ENCODE results near the gene IL36RN. TPM values are rescaled to one million over a fixed set of nuclear protein-coding genes. Genes with fewer than 3 reads are reported as not detected.

IL36RN gene
- total RNA-seq, 1 experiment from 2014 or later, result 0.36 TPM

GRCh38 chr2:113064281-113064680 is 5.3 kb downstream of the IL36RN start:
- CTCF ChIA-PET, result no interaction called here
- ATAC-seq, result no peak
- Histone ChIP-seq H3K4me2 (ENCODE audit: low read length) (no peak overlapping the region), H3K9me3 (ENCODE audit: low read length) (no peaks in the 10 kb centered on the region), H3K27ac (ENCODE audit: low read length) (no peak overlapping the region), H4K20me1 (ENCODE audit: low read length) (no peaks in the 10 kb centered on the region), H3F3A (ENCODE audit: low read length, unreplicated experiment) (peaks cover 12% of the 10 kb centered on the region), H2AFZ (ENCODE audit: low read length) (no peak overlapping the region), H3K9ac (ENCODE audit: low read length) (no peak overlapping the region), H3K36me3 (ENCODE audit: low read depth, low read length) (no peaks in the 10 kb centered on the region), H3K27me3 (ENCODE audit: low read length) (no peaks in the 10 kb centered on the region), H3K4me1 (ENCODE audit: insufficient read depth, low read length) (peaks cover 28% of the 10 kb centered on the region), H3K79me2 (ENCODE audit: low read length) (no peaks in the 10 kb centered on the region), H3K9me2 (replicated peaks; ENCODE audit: low read length) (no peaks in the 10 kb centered on the region), H3K4me3 (ENCODE audit: low read length) (no peak overlapping the region)
- intact Hi-C loops (cut with micrococcal nuclease), result no loop called here
- POLR2A ChIA-PET (ENCODE audit: unreplicated experiment), result no interaction called here
- TF ChIP-seq EZH2phosphoT487 (IDR thresholded peaks at IDR 0.05; ENCODE audit: borderline replicate concordance, low read length) (no peak), EZH2 (IDR thresholded peaks at IDR 0.05; ENCODE audit: low read length, unreplicated experiment) (no peak), CTCF (conservative IDR thresholded peaks at IDR 0.05; ENCODE audit: low read depth, low read length) (no peak)
- no TSS peak for BruUV-seq (replicated peaks)
- no peak for DNase-seq

DNA sequence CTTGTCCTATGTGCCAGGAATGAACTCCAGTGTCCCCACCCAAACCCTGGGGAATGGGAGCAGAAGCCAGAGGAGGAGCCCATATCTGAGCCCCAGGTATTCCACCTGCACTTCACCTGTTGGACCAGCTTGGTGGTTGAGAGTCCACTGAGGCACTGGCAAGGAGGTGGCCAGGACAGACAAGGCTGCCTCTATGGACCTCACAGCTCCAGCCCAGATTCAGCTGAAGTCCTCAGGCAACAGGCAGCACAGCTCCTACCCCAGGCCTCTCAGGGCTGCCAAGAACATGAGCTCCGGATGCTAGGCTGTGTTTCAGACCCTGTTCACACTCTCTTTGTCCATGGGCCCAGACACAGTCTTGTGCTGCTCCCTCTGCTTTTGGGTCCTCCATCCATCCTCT is 5.9 kb downstream of the IL36RN start:
- Histone ChIP-seq H3K4me2 (ENCODE audit: low read length) (no peak overlapping the region), H3K79me2 (ENCODE audit: low read length) (no peaks in the 10 kb centered on the region), H3F3A (ENCODE audit: low read length, unreplicated experiment) (peaks cover 12% of the 10 kb centered on the region), H3K36me3 (ENCODE audit: low read depth, low read length) (no peaks in the 10 kb centered on the region), H3K4me1 (ENCODE audit: insufficient read depth, low read length) (peaks cover 31% of the 10 kb centered on the region), H3K9me2 (replicated peaks; ENCODE audit: low read length) (no peaks in the 10 kb centered on the region), H4K20me1 (ENCODE audit: low read length) (no peaks in the 10 kb centered on the region), H3K9ac (ENCODE audit: low read length) (no peak overlapping the region), H3K27me3 (ENCODE audit: low read length) (no peaks in the 10 kb centered on the region), H3K4me3 (ENCODE audit: low read length) (no peak overlapping the region), H3K9me3 (ENCODE audit: low read length) (no peaks in the 10 kb centered on the region), H2AFZ (ENCODE audit: low read length) (no peak overlapping the region), H3K27ac (ENCODE audit: low read length) (no peak overlapping the region)
- ChIA-PET CTCF (no interaction called here), POLR2A (ENCODE audit: unreplicated experiment) (no interaction called here)
- TF ChIP-seq EZH2 (IDR thresholded peaks at IDR 0.05; ENCODE audit: low read length, unreplicated experiment) (no peak), CTCF (conservative IDR thresholded peaks at IDR 0.05; ENCODE audit: low read depth, low read length) (no peak), EZH2phosphoT487 (IDR thresholded peaks at IDR 0.05; ENCODE audit: borderline replicate concordance, low read length) (no peak)
- BruUV-seq (replicated peaks), result no TSS peak
- ATAC-seq (no peak), DNase-seq (no peak)
- intact Hi-C loops (cut with micrococcal nuclease), result no loop called here

GRCh38 chr2:113067681-113068080 is 8.7 kb downstream of the IL36RN start, which contains the start of gene IL1F10:
Gene IL1F10 (plus strand): TSS chr2:113067970. CDS start chr2:113072739, 4,769 bp downstream.
- Histone ChIP-seq H3K9me2 (replicated peaks; ENCODE audit: low read length) (no peaks in the 10 kb centered on the region), H3K27me3 (ENCODE audit: low read length) (no peaks in the 10 kb centered on the region), H3K4me1 (ENCODE audit: insufficient read depth, low read length) (peaks cover 36% of the 10 kb centered on the region), H3K9me3 (ENCODE audit: low read length) (no peaks in the 10 kb centered on the region), H3K79me2 (ENCODE audit: low read length) (no peaks in the 10 kb centered on the region), H3K9ac (ENCODE audit: low read length) (peak within 1 kb of the TSS; percentile 56), H4K20me1 (ENCODE audit: low read length) (no peaks in the 10 kb centered on the region), H3K4me3 (ENCODE audit: low read length) (0 out of 2 replicates have a peak within 1 kb of the TSS, but pooled peaks have one; percentile 7), H3F3A (ENCODE audit: low read length, unreplicated experiment) (peaks cover 12% of the 10 kb centered on the region), H3K4me2 (ENCODE audit: low read length) (peak within 1 kb of the TSS; percentile 57), H3K36me3 (ENCODE audit: low read depth, low read length) (no peaks in the 10 kb centered on the region), H2AFZ (ENCODE audit: low read length) (no peak within 1 kb of the TSS), H3K27ac (ENCODE audit: low read length) (peak within 1 kb of the TSS; percentile 95)
- TF ChIP-seq EZH2 (IDR thresholded peaks at IDR 0.05; ENCODE audit: low read length, unreplicated experiment), result no peak
- no peak for TF ChIP-seq EZH2phosphoT487 (IDR thresholded peaks at IDR 0.05; ENCODE audit: borderline replicate concordance, low read length)
- TF ChIP-seq CTCF (conservative IDR thresholded peaks at IDR 0.05; ENCODE audit: low read depth, low read length), result no peak
- DNase-seq (no peak), ATAC-seq (no peak)
- intact Hi-C loops (cut with micrococcal nuclease), result loop anchor here (1.0 to 2.0 kb wide), 2 partner anchors 11 to 109 kb away; no protein-coding TSS in a partner anchor
- ChIA-PET POLR2A (ENCODE audit: unreplicated experiment) (no interaction called here), CTCF (interaction anchor here (0.6 to 1.2 kb wide), 2 partner anchors 13 to 69 kb away, joined by 3 to 7 read pairs; no protein-coding TSS in a partner anchor)
- no TSS peak for BruUV-seq (replicated peaks)

All from PC-3 (cell line).